Ishikawa (cell line): ENCODE results near the gene FA2H.

Experiments used
- CEBPB ChIP-seq: IDR thresholded peaks from 2 replicates; pipeline ENCODE4 v1.6.1; 2012
- CREB1 ChIP-seq: IDR thresholded peaks from 2 replicates; pipeline ENCODE4 v1.6.1; 2012; ENCODE audit warnings: low read depth
- EGR1 ChIP-seq: IDR thresholded peaks from 2 replicates; pipeline ENCODE4 v1.6.1; 2012
- EP300 ChIP-seq: IDR thresholded peaks from 2 replicates; pipeline ENCODE4 v1.6.1; 2012; ENCODE audit warnings: borderline replicate concordance
- FOXM1 ChIP-seq: IDR thresholded peaks from 2 replicates; pipeline ENCODE4 v1.6.1; 2012; ENCODE audit warnings: low read depth, borderline replicate concordance
- NFIC ChIP-seq: IDR thresholded peaks from 2 replicates; pipeline ENCODE4 v1.6.1; 2012
- RAD21 ChIP-seq: IDR thresholded peaks from 2 replicates; pipeline ENCODE4 v1.6.1; 2012; ENCODE audit warnings: low read depth
- REST ChIP-seq: IDR thresholded peaks from 2 replicates; pipeline ENCODE4 v1.6.1; 2012; ENCODE audit warnings: low read depth, mild to moderate bottlenecking
- TAF1 ChIP-seq: IDR thresholded peaks from 2 replicates; pipeline ENCODE4 v1.6.1; 2012; ENCODE audit warnings: low read depth, mild to moderate bottlenecking
- TCF12 ChIP-seq: IDR thresholded peaks from 2 replicates; pipeline ENCODE4 v1.6.1; 2012; ENCODE audit warnings: low read depth
- YY1 ChIP-seq: IDR thresholded peaks from 2 replicates; pipeline ENCODE4 v1.6.1; 2012; ENCODE audit warnings: low read depth
- ZBTB7A ChIP-seq: IDR thresholded peaks from 2 replicates; pipeline ENCODE4 v1.6.1; 2012; ENCODE audit warnings: low read depth
- TF ChIP-seq, protein P1 (sequence below): IDR thresholded peaks from 2 replicates; pipeline ENCODE4 v1.6.1; 2012
- TF ChIP-seq, protein P2 (sequence below): IDR thresholded peaks from 2 replicates; pipeline ENCODE4 v1.6.1; 2012

GRCh38 chr16:74785031-74785430, 10.4 kb upstream of the FA2H start:
- TF ChIP-seq REST (no peak), FOXM1 (no peak), TAF1 (no peak), NFIC (no peak), EGR1 (no peak), EP300 (no peak), TCF12 (no peak), ZBTB7A (no peak), CREB1 (no peak), YY1 (no peak), RAD21 (no peak), CEBPB (no peak)
- TF ChIP-seq, protein P1, sequence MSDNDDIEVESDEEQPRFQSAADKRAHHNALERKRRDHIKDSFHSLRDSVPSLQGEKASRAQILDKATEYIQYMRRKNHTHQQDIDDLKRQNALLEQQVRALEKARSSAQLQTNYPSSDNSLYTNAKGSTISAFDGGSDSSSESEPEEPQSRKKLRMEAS: no peak
- TF ChIP-seq, protein P2, sequence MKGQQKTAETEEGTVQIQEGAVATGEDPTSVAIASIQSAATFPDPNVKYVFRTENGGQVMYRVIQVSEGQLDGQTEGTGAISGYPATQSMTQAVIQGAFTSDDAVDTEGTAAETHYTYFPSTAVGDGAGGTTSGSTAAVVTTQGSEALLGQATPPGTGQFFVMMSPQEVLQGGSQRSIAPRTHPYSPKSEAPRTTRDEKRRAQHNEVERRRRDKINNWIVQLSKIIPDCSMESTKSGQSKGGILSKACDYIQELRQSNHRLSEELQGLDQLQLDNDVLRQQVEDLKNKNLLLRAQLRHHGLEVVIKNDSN: no peak
